Lower leg skin (tissue), 3 donors: Measurements from ENCODE around the gene RBMS2.

Experiments
- CTCF ChIP-seq, 3 donors: fragments of 450-650 bp; IDR thresholded peaks; one replicate each; pipeline ENCODE4 v1.5.1; 2016; ENCODE audit warnings: antibody characterized with exemption in 3 of 3, mild to moderate bottlenecking in 3 of 3, moderate library complexity in 2 of 3
- POLR2A ChIP-seq, 2 donors: fragments of 450-650 bp; IDR thresholded peaks; one replicate each; pipeline ENCODE4 v1.6.1; 2016 to 2017; ENCODE audit warnings: antibody characterized with exemption in 2 of 2, mild to moderate bottlenecking in 1 of 2, moderate library complexity in 1 of 2

- no peak for TF ChIP-seq POLR2A (IDR thresholded peaks at IDR 0.05)
- TF ChIP-seq CTCF (IDR thresholded peaks at IDR 0.05), result no peak
Measured at GRCh38 chr12:56630180-56630632, 108.6 kb downstream of the RBMS2 start, which contains the start of gene BAZ2A.
